B cell (primary cell): ENCODE data around the gene KIAA1328. TPM values are rescaled to one million over a fixed set of nuclear protein-coding genes. Genes with fewer than 3 reads are reported as not detected.

Experiments used
- ATAC-seq: fragments of 200-7000 bp; cut with Tn5 transposase; one replicate; pipeline ENCODE4 v1.10.0; 2021; ENCODE audit warnings: low read depth, mild to moderate bottlenecking, moderate number of reproducible peaks, moderate library complexity
- CTCF ChIA-PET: fragments of 350-600 bp; sonication (Branson Sonifier 250); formaldehyde crosslinking; loops from one replicate; lab custom pipeline; 2021; ENCODE audit warnings: antibody characterized with exemption, inconsistent platforms; lab: Charles Lee
- POLR2A ChIA-PET: fragments of 350-600 bp; sonication (Branson Sonifier 250); formaldehyde crosslinking; loops from one replicate; lab custom pipeline; 2021; ENCODE audit warnings: antibody characterized with exemption; lab: Charles Lee
- DNase-seq: peaks from one replicate; pipeline ENCODE4 v3.0.0; 2013
- H2AFZ ChIP-seq: 2 replicates; pipeline ENCODE4 v1.6.1; 2012; ENCODE audit warnings: mild to moderate bottlenecking, low read depth, low read length; ENCODE audit not compliant: insufficient read depth, poor library complexity, severe bottlenecking
- H3K27ac ChIP-seq, 2 donors: 1 replicate in 1 of 2; 2 replicates in 1 of 2; pipeline ENCODE4 v1.5.1; 2012 to 2013; ENCODE audit warnings: low read length in 2 of 2, mild to moderate bottlenecking in 2 of 2, moderate library complexity in 1 of 2
- H3K27me3 ChIP-seq, 4 experiments: fragments of 200-600 bp in 1 of 4; sonication (generic) in 1 of 4; replicated peaks in 1 of 4; 1 replicate in 2 of 4; 2 replicates in 2 of 4; pipeline versions ENCODE4 v1.6.1 to v1.7.0; 2013 to 2016; ENCODE audit warnings: low read length in 3 of 4, mild to moderate bottlenecking in 2 of 4, mixed read lengths in 1 of 4, moderate library complexity in 1 of 4; ENCODE audit not compliant: insufficient read depth in 4 of 4, control insufficient read depth in 3 of 4; ENCODE audit errors: control extremely low read depth in 1 of 4
- H3K36me3 ChIP-seq, 2 experiments: replicated peaks in 1 of 2; 1 replicate in 1 of 2; 2 replicates in 1 of 2; pipeline versions ENCODE4 v1.6.1 to v1.7.1; 2013; ENCODE audit warnings: low read length in 1 of 2; ENCODE audit not compliant: insufficient read depth in 2 of 2, control insufficient read depth in 1 of 2; ENCODE audit errors: control extremely low read depth in 1 of 2, extremely low read depth in 1 of 2
- H3K4me1 ChIP-seq, 2 donors: fragments of 200-600 bp in 1 of 2; sonication (generic) in 1 of 2; 1 replicate in 1 of 2; 2 replicates in 1 of 2; pipeline versions ENCODE4 v1.5.1 to v1.6.1; 2013 to 2017; ENCODE audit warnings: low read length in 2 of 2; ENCODE audit not compliant: control insufficient read depth in 2 of 2, insufficient read depth in 2 of 2
- H3K4me2 ChIP-seq: replicated peaks from 2 replicates; pipeline ENCODE3; 2012; ENCODE audit warnings: mild to moderate bottlenecking, low read depth, low read length; ENCODE audit not compliant: poor library complexity, severe bottlenecking
- H3K4me3 ChIP-seq, 5 experiments: fragments of 200-600 bp in 1 of 5; sonication (generic) in 1 of 5; 1 replicate in 3 of 5; 2 replicates in 2 of 5; pipeline versions ENCODE4 v1.5.1 to v1.7.0; 2011 to 2016; ENCODE audit warnings: low read length in 4 of 5, mild to moderate bottlenecking in 4 of 5, low read depth in 2 of 5, control low read depth in 1 of 5, moderate library complexity in 1 of 5; ENCODE audit not compliant: insufficient read depth in 1 of 5; ENCODE audit errors: control extremely low read depth in 1 of 5, extremely low read depth in 1 of 5
- H3K79me2 ChIP-seq: fragments of 200-600 bp; sonication (generic); one replicate; pipeline ENCODE4 v1.6.0; 2016; ENCODE audit warnings: low read length; ENCODE audit not compliant: control insufficient read depth, insufficient read depth
- H3K9ac ChIP-seq: fragments of 200-600 bp; sonication (generic); 2 replicates; pipeline ENCODE4 v1.6.1; 2017; ENCODE audit warnings: mild to moderate bottlenecking, low read length, moderate library complexity
- H3K9me3 ChIP-seq, 3 donors: one replicate each; pipeline versions ENCODE4 v1.6.1 to v1.7.1; 2013; ENCODE audit warnings: low read length in 2 of 3; ENCODE audit not compliant: control insufficient read depth in 2 of 3, insufficient read depth in 1 of 3; ENCODE audit errors: control extremely low read depth in 1 of 3
- H4K20me1 ChIP-seq: 2 replicates; pipeline ENCODE4 v1.6.0; 2012; ENCODE audit warnings: mild to moderate bottlenecking, low read length; ENCODE audit not compliant: insufficient read depth, control insufficient read depth, poor library complexity, severe bottlenecking
- H3K27ac Mint-ChIP-seq: one replicate; pipeline ENCODE4 v1.8.0; 2021; ENCODE audit warnings: mixed read lengths
- H3K27me3 Mint-ChIP-seq: one replicate; pipeline ENCODE4 v1.8.0; 2021; ENCODE audit warnings: mixed read lengths
- H3K4me1 Mint-ChIP-seq: one replicate; pipeline ENCODE4 v1.8.0; 2021; ENCODE audit warnings: mixed read lengths
- H3K4me3 Mint-ChIP-seq: one replicate; pipeline ENCODE4 v1.8.0; 2021; ENCODE audit warnings: mixed read lengths
- H3K9me3 Mint-ChIP-seq: one replicate; pipeline ENCODE4 v1.8.0; 2022; ENCODE audit warnings: mixed read lengths; ENCODE audit not compliant: insufficient read depth
- CTCF ChIP-seq: fragments of 200-600 bp; IDR thresholded peaks from one replicate; pipeline ENCODE4 v1.8.0; 2022; ENCODE audit warnings: antibody characterized with exemption, mild to moderate bottlenecking
- EZH2 ChIP-seq: IDR thresholded peaks from 2 replicates; pipeline ENCODE4 v1.6.1; 2012; ENCODE audit warnings: borderline replicate concordance, low read depth, mild to moderate bottlenecking, moderate library complexity, low read length; ENCODE audit not compliant: insufficient read depth, poor library complexity, severe bottlenecking
- WGBS: methylation state at CpG from one replicate; pipeline ENCODE4 v1.1.5; 2013; ENCODE audit warnings: missing lambda C conversion rate; ENCODE audit not compliant: insufficient coverage; 5-methylcytosine and 5-hydroxymethylcytosine counted together
- intact Hi-C: fragments of 100-400 bp; cut with micrococcal nuclease; formaldehyde crosslinking; loops from one replicate; pipeline ENCODE4 v1.10.0; 2022
- polyA plus RNA-seq: library from polyadenylated mRNA; depleted of rRNA; stranded (reverse); fragments of >200 nt; gene quantifications from 2 replicates; pipeline ENCODE4 v1.2.3, GENCODE V29; 2012
- total RNA-seq, 2 donors: library from RNA; stranded (reverse); fragments of 120-200 nt in 1 of 2; gene quantifications; 1 replicate in 1 of 2; 2 replicates in 1 of 2; pipeline versions ENCODE4 v1.2.3 to v1.2.4, GENCODE V29; 2013 to 2022

Gene KIAA1328
- total and polyA plus RNA-seq, 2 donors (not counting 1 experiment from before 2014, with no cell fraction given): 9.1 to 22.1 TPM

GRCh38 chr18:36831139-36831538 lies 2.2 kb downstream of the KIAA1328 start:
- no CpG with 5 or more reads among the region's 1 CpG for WGBS
- Mint-ChIP-seq H3K4me1 (peaks cover 37% of the 10 kb centered on the region), H3K27ac (no peak overlapping the region), H3K9me3 (no peaks in the 10 kb centered on the region), H3K27me3 (no peaks in the 10 kb centered on the region), H3K4me3 (no peak overlapping the region)
- Histone ChIP-seq H3K4me2 (no peak overlapping the region), H3K36me3 (peaks cover 5 to 8% of the 10 kb centered on the region in 2 experiments), H3K27me3 (no peaks in the 10 kb centered on the region), H3K79me2 (no peaks in the 10 kb centered on the region), H3K27ac (no peak overlapping the region), H3K9me3 (no peaks in the 10 kb centered on the region), H2AFZ (no peak overlapping the region), H3K9ac (no peak overlapping the region), H3K4me1 (peaks cover 19 to 22% of the 10 kb centered on the region in 2 donors), H3K4me3 (no peak overlapping the region), H4K20me1 (no peaks in the 10 kb centered on the region)
- ATAC-seq (no peak), DNase-seq (no peak)
- CTCF ChIA-PET: no interaction called here
- no peak for TF ChIP-seq EZH2
- no peak for TF ChIP-seq CTCF
- intact Hi-C loops: no loop called here
- POLR2A ChIA-PET: no interaction called here

GRCh38 chr18:36833120-36833519 lies 4.2 kb downstream of the KIAA1328 start:
- ChIA-PET CTCF (no interaction called here), POLR2A (no interaction called here)
- no peaks in the 10 kb centered on the region for H3K27me3 ChIP-seq
- WGBS: 100% methylated on average over 2 of the region's 2 CpGs
- DNase-seq (no peak), ATAC-seq (no peak)
- H3K4me3 ChIP-seq: no peak overlapping the region
- Mint-ChIP-seq H3K27me3 (no peaks in the 10 kb centered on the region), H3K9me3 (no peaks in the 10 kb centered on the region), H3K4me1 (peaks cover 27% of the 10 kb centered on the region), H3K4me3 (no peak overlapping the region), H3K27ac (no peak overlapping the region)
- TF ChIP-seq CTCF (no peak), EZH2 (no peak)
- H4K20me1 ChIP-seq: no peaks in the 10 kb centered on the region
- peaks cover 10 to 12% of the 10 kb centered on the region in 2 donors for H3K4me1 ChIP-seq
- H3K36me3 ChIP-seq: peaks cover 5 to 10% of the 10 kb centered on the region in 2 experiments
- no peak overlapping the region for H3K27ac ChIP-seq
- H3K9me3 ChIP-seq: peaks cover 0 to under 1% (median 0%) of the 10 kb centered on the region in 3 donors
- H2AFZ ChIP-seq: no peak overlapping the region
- H3K9ac ChIP-seq: no peak overlapping the region
- no peak overlapping the region for H3K4me2 ChIP-seq
- no peaks in the 10 kb centered on the region for H3K79me2 ChIP-seq
- intact Hi-C loops: no loop called here
